ENCODE measurements around the gene RNF223.
"Not testable (repeated sequence)": the region's sequence is repeated elsewhere in the genome, so short reads cannot be mapped to it uniquely, and the experiment has no call there.

The RNF223 gene

GRCh38 chr1:1098681-1099421 is 24.7 kb upstream of the RNF223 start:
- no peak overlapping the region for H3K4me3 Mint-ChIP-seq
- H3K27me3 Mint-ChIP-seq (ENCODE audit: low read depth), result peaks cover 14% of the 10 kb centered on the region
- peaks cover 16% of the 10 kb centered on the region for H3K36me3 Mint-ChIP-seq (ENCODE audit: low read depth)
- H3K4me1 Mint-ChIP-seq (ENCODE audit: low read depth), result peaks cover 14% of the 10 kb centered on the region
- H3K9me3 Mint-ChIP-seq, result peaks cover 21% of the 10 kb centered on the region
- peak overlapping the region; percentile 76 for H3K27ac Mint-ChIP-seq
- DNase-seq (ENCODE audit: low spot score), result no peak

DNA sequence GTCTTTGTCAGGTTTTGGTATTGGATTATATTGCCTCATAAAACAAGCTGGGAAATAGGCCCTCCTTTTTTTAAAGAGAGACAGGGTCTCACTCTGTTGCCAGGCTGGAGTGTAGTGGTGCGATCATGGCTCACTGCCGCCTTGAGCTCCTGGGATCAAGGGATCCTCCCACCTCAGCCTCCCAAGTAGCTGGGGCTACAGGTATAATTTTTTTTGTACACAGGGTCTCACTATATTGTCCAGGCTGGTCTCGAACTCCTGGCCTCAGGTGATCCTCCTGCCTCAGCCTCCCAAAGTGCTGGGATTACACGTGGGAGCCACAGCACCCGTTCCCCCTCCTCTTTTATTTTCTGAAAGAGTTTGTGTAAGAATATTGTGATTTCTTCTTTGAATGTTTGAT is 22.0 kb upstream of the RNF223 start:
- H3K27ac Mint-ChIP-seq; H3K4me3 Mint-ChIP-seq; DNase-seq (ENCODE audit: low spot score): not testable (repeated sequence)
- H3K27me3 Mint-ChIP-seq (ENCODE audit: low read depth), result peaks cover 14% of the 10 kb centered on the region
- peaks cover 13% of the 10 kb centered on the region for H3K36me3 Mint-ChIP-seq (ENCODE audit: low read depth)
- peaks cover 14% of the 10 kb centered on the region for H3K4me1 Mint-ChIP-seq (ENCODE audit: low read depth)
- H3K9me3 Mint-ChIP-seq, result peaks cover 21% of the 10 kb centered on the region

- Mint-ChIP-seq H3K36me3 (ENCODE audit: low read depth) (peaks cover 9% of the 10 kb centered on the region), H3K4me1 (ENCODE audit: low read depth) (peaks cover 14% of the 10 kb centered on the region), H3K4me3 (no peak overlapping the region), H3K27me3 (ENCODE audit: low read depth) (peaks cover 14% of the 10 kb centered on the region), H3K9me3 (peaks cover 14% of the 10 kb centered on the region), H3K27ac (no peak overlapping the region)
- no peak for DNase-seq (ENCODE audit: low spot score)
Observed at GRCh38 chr1:1094981-1095380, 20.9 kb upstream of the RNF223 start.

DNA sequence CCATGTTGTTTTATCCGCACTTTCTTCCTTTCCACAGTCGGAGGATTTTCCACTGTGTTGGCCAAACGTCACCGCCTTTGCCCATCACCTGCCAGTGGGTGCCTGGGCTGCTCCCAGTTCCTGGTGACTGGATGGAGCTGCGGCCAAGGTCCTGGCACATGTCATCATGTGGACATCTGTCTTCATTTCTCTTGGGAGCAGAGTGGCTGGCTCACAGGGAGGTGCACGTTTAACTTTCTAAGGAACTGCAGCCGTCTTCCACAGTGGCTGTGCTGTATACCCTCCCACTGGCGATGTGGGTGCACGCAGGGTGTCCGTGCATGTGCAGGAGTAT is 19.5 kb upstream of the RNF223 start:
- no peak for DNase-seq (ENCODE audit: low spot score)
- Mint-ChIP-seq H3K4me1 (ENCODE audit: low read depth) (peaks cover under 1% of the 10 kb centered on the region), H3K27me3 (ENCODE audit: low read depth) (peaks cover under 1% of the 10 kb centered on the region), H3K9me3 (peaks cover under 1% of the 10 kb centered on the region), H3K4me3 (no peak overlapping the region), H3K36me3 (ENCODE audit: low read depth) (no peaks in the 10 kb centered on the region), H3K27ac (no peak overlapping the region)

GRCh38 chr1:1092894-1093609 is 18.9 kb upstream of the RNF223 start:
- Mint-ChIP-seq H3K9me3 (no peaks in the 10 kb centered on the region), H3K4me3 (no peak overlapping the region), H3K4me1 (ENCODE audit: low read depth) (no peaks in the 10 kb centered on the region), H3K36me3 (ENCODE audit: low read depth) (no peaks in the 10 kb centered on the region), H3K27ac (no peak overlapping the region), H3K27me3 (ENCODE audit: low read depth) (no peaks in the 10 kb centered on the region)
- DNase-seq (ENCODE audit: low spot score), result no peak

DNA sequence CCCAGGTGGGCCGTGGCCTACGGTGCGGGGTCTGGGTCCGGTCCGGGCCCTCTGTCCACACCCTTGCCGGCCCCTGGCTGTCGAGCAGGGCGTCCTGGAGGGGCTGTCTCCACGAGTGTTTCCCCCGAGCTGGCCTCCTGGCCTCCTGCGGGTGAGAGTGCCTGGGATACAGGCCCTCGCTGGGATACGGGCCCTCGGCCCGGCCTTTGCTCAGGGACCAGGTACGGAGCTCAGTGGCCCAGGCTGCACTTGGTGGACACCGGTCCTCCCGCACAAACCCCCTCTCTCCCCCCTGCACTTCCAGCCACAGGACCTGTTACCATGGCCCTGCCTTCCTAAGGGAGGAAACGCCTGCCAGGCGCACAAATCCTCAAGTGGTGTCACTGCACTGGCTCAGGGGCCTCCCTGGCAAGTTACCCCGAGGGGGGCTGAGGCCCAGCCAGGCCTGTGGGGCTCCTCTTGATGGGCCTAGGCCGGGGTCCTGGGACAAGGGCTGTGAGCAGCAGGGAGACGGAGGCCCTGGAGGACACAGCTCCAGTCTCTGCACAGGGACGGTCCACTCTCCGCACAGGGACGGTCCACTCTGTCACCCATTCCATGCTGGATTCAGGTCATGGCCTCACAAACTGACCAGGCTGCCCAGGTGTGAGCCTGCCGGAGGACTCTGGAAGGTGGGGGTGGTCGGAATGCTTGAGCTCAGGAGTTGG is 18.2 kb upstream of the RNF223 start:
- no peak for DNase-seq (ENCODE audit: low spot score)
- H3K4me3 Mint-ChIP-seq, result no peak overlapping the region
- H3K27ac Mint-ChIP-seq, result no peak overlapping the region
- H3K36me3 Mint-ChIP-seq (ENCODE audit: low read depth), result no peaks in the 10 kb centered on the region
- H3K27me3 Mint-ChIP-seq (ENCODE audit: low read depth), result no peaks in the 10 kb centered on the region
- H3K9me3 Mint-ChIP-seq, result no peaks in the 10 kb centered on the region
- no peaks in the 10 kb centered on the region for H3K4me1 Mint-ChIP-seq (ENCODE audit: low read depth)

- DNase-seq (ENCODE audit: low spot score), result no peak
- no peak overlapping the region for H3K4me3 Mint-ChIP-seq
- H3K36me3 Mint-ChIP-seq (ENCODE audit: low read depth), result no peaks in the 10 kb centered on the region
- H3K9me3 Mint-ChIP-seq, result no peaks in the 10 kb centered on the region
- H3K4me1 Mint-ChIP-seq (ENCODE audit: low read depth), result no peaks in the 10 kb centered on the region
- H3K27me3 Mint-ChIP-seq (ENCODE audit: low read depth), result no peaks in the 10 kb centered on the region
- no peak overlapping the region for H3K27ac Mint-ChIP-seq
Observed at GRCh38 chr1:1091344-1092148, 17.4 kb upstream of the RNF223 start.

DNA sequence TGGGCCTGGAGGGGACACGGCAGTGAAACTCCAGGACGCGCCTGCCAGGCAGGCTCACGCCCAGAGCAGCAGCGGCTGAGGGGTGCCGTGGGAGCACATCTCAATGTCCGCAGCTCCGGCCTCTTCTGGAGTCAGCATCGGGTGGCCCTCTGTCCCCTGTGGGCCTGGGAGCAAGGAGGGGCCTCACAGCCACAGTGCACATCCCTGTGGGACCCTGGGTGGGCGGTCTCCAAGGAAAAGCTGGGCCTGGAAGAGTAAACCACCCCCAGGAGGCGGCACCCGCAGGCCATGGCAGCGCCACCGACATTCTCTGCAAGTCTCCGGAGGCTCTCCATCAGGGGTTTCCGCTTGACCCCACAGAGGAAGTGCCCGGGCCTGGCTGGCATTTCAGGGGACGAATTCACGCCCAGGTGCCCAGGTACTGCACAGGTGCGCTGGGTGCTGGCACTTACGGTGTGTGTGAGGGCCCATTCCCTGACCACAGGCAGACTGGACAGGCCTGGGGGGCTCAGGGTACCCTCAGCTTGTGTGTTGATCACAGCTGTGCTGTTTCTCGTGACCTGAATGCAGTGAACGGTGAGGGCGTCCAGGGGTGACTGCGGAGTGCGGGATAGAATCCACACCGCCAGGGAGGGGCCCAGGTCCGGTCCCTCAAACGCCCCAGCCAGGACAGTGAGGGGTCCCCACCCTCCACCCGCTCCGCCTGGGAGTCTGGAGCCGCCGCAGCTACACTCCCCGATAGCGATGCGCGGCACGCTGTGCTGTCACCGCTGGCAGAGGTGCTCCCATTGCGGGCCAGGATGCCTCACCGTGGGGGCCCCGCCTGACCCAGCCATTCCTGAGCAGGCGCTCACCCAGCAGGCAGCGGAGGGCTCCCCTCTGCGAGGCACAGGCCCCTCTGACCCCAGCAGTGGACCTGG is 16.6 kb upstream of the RNF223 start:
- Mint-ChIP-seq H3K4me3 (no peak overlapping the region), H3K27me3 (ENCODE audit: low read depth) (no peaks in the 10 kb centered on the region), H3K9me3 (no peaks in the 10 kb centered on the region), H3K4me1 (ENCODE audit: low read depth) (no peaks in the 10 kb centered on the region), H3K27ac (no peak overlapping the region), H3K36me3 (ENCODE audit: low read depth) (no peaks in the 10 kb centered on the region)
- no peak for DNase-seq (ENCODE audit: low spot score)

- Mint-ChIP-seq H3K27me3 (ENCODE audit: low read depth) (no peaks in the 10 kb centered on the region), H3K9me3 (no peaks in the 10 kb centered on the region), H3K27ac (no peak overlapping the region), H3K4me3 (no peak overlapping the region), H3K4me1 (ENCODE audit: low read depth) (no peaks in the 10 kb centered on the region), H3K36me3 (ENCODE audit: low read depth) (no peaks in the 10 kb centered on the region)
- no peak for DNase-seq (ENCODE audit: low spot score)
Observed at GRCh38 chr1:1089731-1090423, 15.8 kb upstream of the RNF223 start.

GRCh38 chr1:1088801-1089680 is 14.9 kb upstream of the RNF223 start:
- Mint-ChIP-seq H3K4me3 (no peak overlapping the region), H3K4me1 (ENCODE audit: low read depth) (no peaks in the 10 kb centered on the region), H3K27me3 (ENCODE audit: low read depth) (no peaks in the 10 kb centered on the region)

DNA sequence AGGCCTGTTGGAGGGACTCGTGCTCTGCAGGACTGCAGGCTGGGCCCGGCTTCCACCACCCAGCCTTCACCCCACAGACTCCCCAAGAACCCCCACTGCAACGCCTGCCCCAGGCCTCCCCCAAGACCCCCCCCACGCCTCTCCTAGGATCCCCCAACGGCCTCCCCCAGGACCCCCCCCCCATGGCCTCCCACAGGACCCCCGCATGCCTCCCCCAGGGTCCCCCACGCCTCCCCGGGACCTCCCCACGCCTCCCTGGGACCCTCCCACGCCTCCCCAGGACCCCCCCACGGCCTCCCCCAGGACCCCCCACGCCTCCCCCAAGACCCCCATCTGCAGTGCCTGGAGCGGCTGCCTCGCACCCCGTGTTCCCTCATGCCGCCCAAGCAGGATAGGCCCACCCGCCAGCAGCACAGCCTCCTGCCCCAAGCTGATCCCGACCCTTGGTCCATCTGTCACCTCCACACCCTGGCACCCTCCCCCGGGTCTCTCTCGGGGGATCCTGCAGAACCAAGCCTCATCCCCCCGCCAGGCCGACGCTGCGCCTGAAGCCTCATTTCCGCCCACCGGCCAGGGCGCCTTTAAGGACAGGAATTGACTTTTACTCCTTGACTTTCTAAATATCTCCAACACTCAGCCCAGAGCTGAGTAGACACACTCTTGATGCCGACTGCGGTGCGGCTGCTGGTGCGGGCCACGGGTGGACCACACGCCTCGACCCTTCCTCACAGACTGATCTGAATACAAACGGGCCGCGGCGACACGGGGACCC is 14.1 kb upstream of the RNF223 start:
- no peaks in the 10 kb centered on the region for H3K27me3 Mint-ChIP-seq (ENCODE audit: low read depth)
- no peak overlapping the region for H3K27ac Mint-ChIP-seq
- H3K4me3 Mint-ChIP-seq, result no peak overlapping the region
- H3K9me3 Mint-ChIP-seq, result no peaks in the 10 kb centered on the region
- DNase-seq (ENCODE audit: low spot score), result no peak
- H3K36me3 Mint-ChIP-seq (ENCODE audit: low read depth), result no peaks in the 10 kb centered on the region
- no peaks in the 10 kb centered on the region for H3K4me1 Mint-ChIP-seq (ENCODE audit: low read depth)

More at GRCh38 chr1:1088801-1089680, 14.9 kb upstream of the RNF223 start:
- Mint-ChIP-seq H3K9me3 (no peaks in the 10 kb centered on the region), H3K27ac (no peak overlapping the region), H3K36me3 (ENCODE audit: low read depth) (no peaks in the 10 kb centered on the region)
- DNase-seq (ENCODE audit: low spot score), result no peak
